NCI-H748 (cell line): ENCODE results near the gene CCR6.
"Not testable (repeated sequence)": the region's sequence is repeated elsewhere in the genome, so short reads cannot be mapped to it uniquely, and the experiment has no call there.

ENCODE experiments used
- DNase-seq: peaks from one replicate; lab custom pipeline; 2025; ENCODE audit not compliant: unreplicated experiment; lab: John Stamatoyannopoulos, UW

CCR6 gene

DNA sequence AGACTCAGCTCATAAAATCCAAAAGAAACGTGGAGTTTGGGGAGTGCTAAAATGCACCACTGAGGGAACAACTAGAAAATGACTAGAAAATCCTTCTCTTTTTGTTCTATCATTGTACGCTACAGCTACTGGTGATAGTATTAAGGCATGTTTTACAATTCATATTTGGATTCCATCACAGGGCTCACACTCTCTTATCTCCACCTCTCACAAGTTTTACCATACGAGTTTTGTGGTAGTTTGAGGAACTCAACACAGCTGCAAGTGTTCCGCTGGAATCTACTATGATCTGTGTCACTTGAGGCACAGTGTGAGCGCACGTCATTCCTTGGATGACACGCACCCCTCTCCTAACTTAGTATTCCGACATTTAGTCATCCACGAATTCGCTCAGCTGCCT is 44.8 kb downstream of the CCR6 start:
- not testable (repeated sequence) for DNase-seq

DNA sequence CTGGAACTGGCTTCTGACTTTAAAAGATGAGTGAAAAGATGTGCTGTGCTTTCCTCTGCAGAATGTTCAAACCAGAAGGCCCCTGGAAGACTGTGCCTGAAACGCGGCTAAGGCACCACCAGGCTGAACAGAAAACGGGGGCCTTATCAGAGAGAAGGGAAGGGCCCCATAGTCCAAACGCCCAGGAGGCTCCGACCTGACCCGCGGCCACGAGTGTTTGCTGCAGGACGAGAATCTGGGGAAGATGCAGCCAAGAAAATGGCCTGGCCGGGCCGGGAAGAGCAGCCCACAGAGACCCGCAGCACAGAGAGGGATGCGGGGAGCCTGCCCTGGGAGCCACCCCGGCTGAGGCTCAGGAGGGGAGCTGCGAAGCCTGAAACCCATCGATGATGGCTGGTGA is 45.4 kb downstream of the CCR6 start:
- DNase-seq = not testable (repeated sequence)

DNA sequence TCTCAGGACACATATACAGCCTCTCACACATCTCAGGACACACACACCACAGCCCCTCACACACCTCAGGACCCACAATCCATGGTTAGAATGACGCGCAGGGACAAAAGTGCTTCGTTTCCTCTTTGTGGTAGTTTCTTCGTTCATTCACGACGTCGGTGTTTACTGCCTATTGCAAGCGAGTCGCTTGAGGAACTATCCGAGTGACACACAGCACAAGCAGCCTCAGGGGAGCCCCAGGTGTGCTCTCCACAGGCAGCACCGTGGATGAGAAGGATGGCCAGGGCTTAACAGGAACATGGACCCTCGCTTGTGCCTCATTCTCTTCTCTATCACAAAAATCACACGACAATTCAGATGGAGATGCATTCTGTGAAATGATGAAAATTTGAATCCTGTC is 47.0 kb downstream of the CCR6 start:
- DNase-seq = not testable (repeated sequence)

DNA sequence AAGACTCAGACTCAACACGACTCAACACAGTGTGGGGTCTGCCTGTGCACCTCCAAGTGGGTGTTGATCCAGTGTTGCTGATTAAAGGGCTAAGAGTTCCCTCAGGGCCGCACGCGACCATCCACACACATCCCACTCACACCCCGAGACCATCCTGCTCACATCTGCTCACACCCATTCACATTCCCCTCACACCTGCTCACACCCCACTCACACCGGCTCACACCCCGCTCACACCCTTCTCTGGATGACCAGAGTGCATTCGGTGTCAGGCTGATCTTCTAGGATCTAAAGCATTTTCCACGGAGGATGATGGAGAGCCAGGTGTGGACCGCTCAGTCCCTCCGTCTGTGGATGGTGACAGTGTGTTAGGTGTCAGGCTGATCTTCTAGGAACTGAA is 48.4 kb downstream of the CCR6 start:
- DNase-seq = not testable (repeated sequence)

DNA sequence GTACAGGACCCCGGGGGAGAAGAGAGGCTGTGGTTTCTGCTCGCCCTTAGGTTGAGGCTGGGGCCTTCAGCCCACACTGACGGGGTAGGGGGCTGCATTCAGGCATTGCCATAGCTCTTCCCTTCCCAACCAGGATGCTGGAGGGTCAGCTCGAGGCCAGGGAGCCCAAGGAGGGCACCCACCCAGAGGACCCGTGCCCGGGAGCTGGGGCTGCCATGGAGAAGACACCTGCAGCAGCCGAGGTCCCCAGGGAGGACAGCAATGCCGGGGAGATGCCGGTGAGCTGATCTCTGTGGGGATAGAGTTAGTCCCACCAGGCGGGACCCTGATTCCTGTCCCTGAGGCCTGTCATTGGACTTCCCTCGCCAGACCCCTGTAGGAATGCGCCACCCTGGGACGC is 49.1 kb downstream of the CCR6 start:
- DNase-seq = not testable (repeated sequence)

DNA sequence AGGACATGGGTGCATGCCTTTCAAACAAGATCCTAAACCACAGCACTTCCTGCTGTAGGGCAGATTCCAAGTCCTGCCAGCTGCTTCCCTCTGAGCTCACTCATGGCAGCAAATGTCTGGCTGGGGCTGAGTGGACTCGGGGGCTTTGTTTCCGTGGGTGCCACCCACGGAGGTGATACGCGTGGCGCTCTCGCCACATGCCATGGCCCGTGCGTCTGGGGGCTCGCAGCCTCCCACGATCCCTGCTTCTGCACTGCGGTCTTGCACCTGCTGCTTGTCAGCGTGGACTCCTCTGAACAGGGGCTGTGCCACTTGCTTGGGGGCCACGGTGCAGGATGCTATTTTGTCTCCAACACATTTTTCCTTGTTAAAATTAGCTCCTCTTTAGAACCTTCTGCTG is 54.4 kb downstream of the CCR6 start:
- DNase-seq = not testable (repeated sequence)

DNA sequence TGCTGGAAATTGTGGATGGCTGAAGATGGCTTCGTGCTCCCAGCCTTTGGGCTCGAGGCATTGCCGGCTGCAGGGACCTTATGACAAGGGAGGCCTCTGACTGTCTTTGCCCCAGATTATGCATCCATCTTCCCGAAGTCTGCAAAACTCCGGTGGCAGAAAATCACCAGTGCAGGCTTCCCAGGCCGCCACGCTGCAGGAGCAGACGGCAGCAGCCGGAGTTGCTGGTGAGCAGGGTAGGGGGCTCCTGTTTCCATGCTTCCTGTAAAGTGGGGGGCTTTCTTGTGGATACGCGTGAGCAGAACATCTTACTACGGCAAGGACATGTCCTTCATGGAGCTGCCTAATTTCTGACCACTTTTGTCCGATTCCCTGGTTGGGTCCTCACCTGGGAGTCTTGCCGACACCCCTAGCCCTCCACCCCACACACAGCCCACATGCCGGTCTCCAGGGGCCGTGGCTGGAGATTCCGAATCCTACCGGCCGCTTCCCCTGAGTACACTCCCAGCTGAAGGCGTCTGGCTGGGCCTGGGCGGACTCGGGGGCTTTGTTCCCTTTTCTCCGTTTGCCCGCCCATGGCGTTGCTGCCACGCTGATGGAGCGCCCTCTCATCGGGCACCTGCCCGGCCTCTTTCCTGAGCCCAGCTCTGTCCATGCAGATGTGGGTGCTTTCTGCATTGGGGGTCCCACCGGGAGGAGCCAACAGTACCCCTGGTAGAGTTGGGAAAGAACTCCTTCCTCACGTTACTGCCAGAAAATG is 56.2 kb downstream of the CCR6 start:
- DNase-seq = not testable (repeated sequence)

DNA sequence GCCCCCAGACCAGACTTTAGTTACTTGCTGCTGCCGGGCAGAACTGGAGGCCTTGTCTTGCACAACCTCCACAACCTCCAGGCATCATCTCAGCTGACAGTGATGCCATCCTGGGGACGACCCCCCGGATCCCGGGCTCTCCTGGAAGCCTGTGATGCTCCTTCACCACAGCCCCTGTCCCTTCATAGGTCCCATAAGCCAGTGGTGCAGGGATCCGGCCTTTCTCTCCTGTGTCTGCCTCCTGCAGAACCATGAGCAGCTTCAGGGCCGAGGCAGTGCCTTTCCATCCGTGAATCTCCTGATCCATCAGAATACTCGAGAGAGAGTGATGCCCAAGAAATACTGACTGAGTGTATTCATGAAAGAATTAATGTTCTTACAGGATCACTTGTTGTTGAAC is 57.2 kb downstream of the CCR6 start:
- DNase-seq = not testable (repeated sequence)

DNA sequence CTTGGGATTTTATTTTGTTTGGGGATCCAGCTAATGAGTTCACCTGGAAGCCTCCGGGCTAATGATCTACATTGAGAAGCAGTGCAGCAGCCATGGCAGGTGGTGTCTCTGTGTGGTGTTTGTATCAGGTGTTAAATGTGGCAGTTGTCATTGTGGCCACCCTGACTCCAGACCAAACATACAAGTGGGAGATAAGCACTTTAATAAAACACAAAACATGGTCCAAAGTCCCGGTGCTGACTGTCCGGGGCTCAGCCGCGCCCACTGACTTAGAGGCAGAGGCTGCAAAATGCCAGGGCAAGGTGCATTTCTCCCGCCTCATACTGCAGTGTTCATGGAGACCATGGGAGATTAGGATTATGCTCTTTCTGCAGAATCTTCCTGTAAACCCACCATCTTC is 58.5 kb downstream of the CCR6 start:
- DNase-seq = not testable (repeated sequence)

DNA sequence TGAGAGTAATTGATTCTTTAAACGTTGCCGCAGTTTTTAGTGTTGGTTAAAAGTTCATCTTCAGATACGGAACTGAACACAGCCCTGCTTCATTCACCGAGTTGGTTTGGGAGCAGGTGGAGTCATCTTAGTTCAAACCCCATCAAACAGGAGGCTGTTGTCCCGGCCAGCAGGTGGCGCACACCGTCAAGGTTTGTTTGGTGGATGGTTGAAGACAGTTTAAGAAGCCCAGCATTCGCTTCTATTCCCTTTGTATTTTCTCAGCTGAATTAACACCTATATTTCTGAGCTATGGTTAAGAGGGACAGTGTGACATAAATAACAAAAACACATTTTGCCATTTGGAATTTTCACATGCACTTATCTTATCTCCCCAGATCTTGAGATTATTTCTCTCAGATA is 60.0 kb downstream of the CCR6 start:
- DNase-seq = not testable (repeated sequence)

DNA sequence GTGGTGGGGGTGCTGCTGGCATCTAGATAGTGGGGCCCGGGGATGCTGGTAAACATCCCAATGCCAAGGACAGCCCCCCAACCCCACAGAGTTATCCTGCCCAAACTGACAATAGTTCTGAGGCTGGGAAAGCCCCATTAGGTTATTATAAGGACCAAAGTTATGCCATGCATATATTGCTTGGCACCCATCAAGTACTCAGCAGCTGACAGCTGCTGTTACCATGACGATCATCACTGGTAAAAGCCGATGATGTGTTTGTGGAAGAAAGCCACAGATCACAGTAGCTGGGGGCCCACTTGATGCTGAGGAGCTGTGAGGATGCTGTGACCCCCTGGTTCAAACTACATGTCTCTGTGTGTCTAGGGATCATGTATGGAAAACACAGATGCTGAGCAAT is 62.2 kb downstream of the CCR6 start:
- peak; percentile 11 for DNase-seq

DNA sequence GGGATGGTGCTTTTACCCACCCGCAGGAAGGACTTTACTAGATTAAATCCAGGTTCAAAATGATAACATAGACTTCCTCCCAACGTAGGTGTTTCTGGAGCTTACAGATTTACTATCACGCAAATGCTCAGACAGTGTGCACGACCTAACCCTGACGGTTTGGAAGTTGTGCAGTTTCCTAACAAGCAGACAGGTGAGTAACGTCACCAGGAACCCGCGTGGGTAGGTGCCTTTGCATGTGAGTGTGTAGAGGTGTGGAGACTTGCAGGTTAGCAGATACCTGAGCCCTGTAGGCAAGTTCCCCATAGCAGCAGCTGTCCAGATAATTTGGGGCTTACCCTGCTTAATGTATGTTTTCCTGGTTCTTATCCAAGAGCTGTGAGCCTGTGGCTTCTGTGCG is 64.4 kb downstream of the CCR6 start:
- DNase-seq = not testable (repeated sequence)
